Common myeloid progenitor, CD34-positive (primary cell): ENCODE measurements around the gene DNAH17.

Experiments used
- CTCF ChIA-PET: fragments of 350-600 bp; sonication (Branson Sonifier 250); formaldehyde crosslinking; loops from one replicate; lab custom pipeline; 2021; ENCODE audit warnings: antibody characterized with exemption; lab: Charles Lee
- POLR2A ChIA-PET: fragments of 350-600 bp; sonication (Branson Sonifier 250); formaldehyde crosslinking; loops from one replicate; lab custom pipeline; 2021; ENCODE audit warnings: antibody characterized with exemption; lab: Charles Lee
- DNase-seq, 3 donors: peaks; one replicate each; pipeline versions ENCODE4 v3.0.0 to v3.0.0-alpha.2; 2013
- H3K27ac ChIP-seq, 2 experiments: 1 replicate in 1 of 2; 2 replicates in 1 of 2; pipeline ENCODE4 v1.7.0; 2013; ENCODE audit warnings: inconsistent platforms in 2 of 2, low read length in 2 of 2, mild to moderate bottlenecking in 2 of 2, low read depth in 1 of 2, moderate library complexity in 1 of 2; ENCODE audit not compliant: severe bottlenecking in 2 of 2, insufficient read depth in 1 of 2, poor library complexity in 1 of 2
- H3K27me3 ChIP-seq, 5 experiments: replicated peaks in 2 of 5; 1 replicate in 3 of 5; 2 replicates in 2 of 5; pipeline versions ENCODE4 v1.6.1 to v1.7.0; 2013; ENCODE audit warnings: low read length in 4 of 5, mild to moderate bottlenecking in 2 of 5, moderate library complexity in 2 of 5, inconsistent platforms in 1 of 5; ENCODE audit not compliant: insufficient read depth in 5 of 5, control insufficient read depth in 4 of 5
- H3K36me3 ChIP-seq, 4 experiments: 1 replicate in 2 of 4; 2 replicates in 2 of 4; pipeline versions ENCODE4 v1.6.1 to v1.7.0; 2013; ENCODE audit warnings: low read length in 3 of 4, control low read depth in 1 of 4, mild to moderate bottlenecking in 1 of 4; ENCODE audit not compliant: control insufficient read depth in 4 of 4, insufficient read depth in 4 of 4
- H3K4me1 ChIP-seq, 4 experiments: 1 replicate in 3 of 4; 2 replicates in 1 of 4; pipeline versions ENCODE4 v1.6.1 to v1.7.1; 2013; ENCODE audit warnings: low read length in 3 of 4, mild to moderate bottlenecking in 3 of 4, control low read depth in 1 of 4, inconsistent platforms in 1 of 4, moderate library complexity in 1 of 4; ENCODE audit not compliant: control insufficient read depth in 4 of 4, insufficient read depth in 4 of 4; ENCODE audit errors: control extremely low read depth in 1 of 4
- H3K4me3 ChIP-seq, 7 experiments: 1 replicate in 4 of 7; 2 replicates in 3 of 7; pipeline versions ENCODE4 v1.5.1 to v1.7.0; 2013; ENCODE audit warnings: mild to moderate bottlenecking in 7 of 7, low read length in 6 of 7, moderate library complexity in 6 of 7, inconsistent platforms in 2 of 7, low read depth in 2 of 7, control low read depth in 1 of 7; ENCODE audit not compliant: insufficient read depth in 4 of 7, control insufficient read depth in 1 of 7; ENCODE audit errors: extremely low read depth in 1 of 7
- H3K9me3 ChIP-seq, 5 experiments: 1 replicate in 4 of 5; 2 replicates in 1 of 5; pipeline versions ENCODE4 v1.6.1 to v1.7.1; 2013; ENCODE audit warnings: low read length in 4 of 5, mild to moderate bottlenecking in 2 of 5, inconsistent platforms in 1 of 5, low read depth in 1 of 5, moderate library complexity in 1 of 5; ENCODE audit not compliant: control insufficient read depth in 4 of 5, insufficient read depth in 2 of 5; ENCODE audit errors: control extremely low read depth in 1 of 5
- WGBS: methylation state at CpG from one replicate; pipeline ENCODE4 v1.1.5; 2013; ENCODE audit not compliant: insufficient coverage; 5-methylcytosine and 5-hydroxymethylcytosine counted together

Gene DNAH17

GRCh38 chr17:78620099-78620498 is 42.9 kb upstream of the DNAH17 start:
- Histone ChIP-seq H3K4me1 (no peaks in the 10 kb centered on the region), H3K4me3 (no peak overlapping the region), H3K36me3 (no peaks in the 10 kb centered on the region), H3K27ac (no peak overlapping the region), H3K27me3 (no peaks in the 10 kb centered on the region), H3K9me3 (peaks cover 0 to 14% (median 0%) of the 10 kb centered on the region in 5 experiments)
- 100% methylated on average over 4 of the region's 5 CpGs for WGBS
- POLR2A ChIA-PET, result no interaction called here
- CTCF ChIA-PET, result no interaction called here
- peak in 1 of 3 donors; percentile 9 for DNase-seq

DNA sequence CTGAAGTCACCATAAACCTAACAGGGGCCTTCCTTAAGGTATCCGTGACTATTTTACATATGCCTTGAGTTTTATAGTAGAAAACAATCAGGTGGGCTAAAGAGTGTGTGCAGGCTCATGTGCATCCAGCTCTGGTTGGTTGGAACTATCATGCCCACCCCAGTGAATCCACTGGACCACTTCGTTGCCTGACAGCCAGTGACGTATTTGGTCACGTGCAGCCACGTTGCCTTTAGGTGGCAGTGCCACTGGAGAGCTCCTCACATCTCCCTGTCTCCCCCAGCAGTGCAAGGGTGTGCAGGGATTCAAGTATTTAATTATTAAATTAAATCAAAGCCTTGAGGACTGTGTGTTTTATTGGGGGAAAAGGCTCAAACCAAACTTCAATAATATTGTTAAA is 42.1 kb upstream of the DNAH17 start:
- Histone ChIP-seq H3K4me3 (no peak overlapping the region), H3K4me1 (no peaks in the 10 kb centered on the region), H3K27me3 (no peaks in the 10 kb centered on the region), H3K27ac (no peak overlapping the region), H3K36me3 (no peaks in the 10 kb centered on the region), H3K9me3 (peaks cover 0 to 14% (median 0%) of the 10 kb centered on the region in 5 experiments)
- WGBS, result 91% methylated on average over 5 of the region's 5 CpGs
- DNase-seq, result no peak
- ChIA-PET CTCF (interaction anchor here (0.8 to 0.9 kb wide), 2 partner anchors 9 to 13 kb away, joined by 3 read pairs; no protein-coding TSS in a partner anchor), POLR2A (no interaction called here)

DNA sequence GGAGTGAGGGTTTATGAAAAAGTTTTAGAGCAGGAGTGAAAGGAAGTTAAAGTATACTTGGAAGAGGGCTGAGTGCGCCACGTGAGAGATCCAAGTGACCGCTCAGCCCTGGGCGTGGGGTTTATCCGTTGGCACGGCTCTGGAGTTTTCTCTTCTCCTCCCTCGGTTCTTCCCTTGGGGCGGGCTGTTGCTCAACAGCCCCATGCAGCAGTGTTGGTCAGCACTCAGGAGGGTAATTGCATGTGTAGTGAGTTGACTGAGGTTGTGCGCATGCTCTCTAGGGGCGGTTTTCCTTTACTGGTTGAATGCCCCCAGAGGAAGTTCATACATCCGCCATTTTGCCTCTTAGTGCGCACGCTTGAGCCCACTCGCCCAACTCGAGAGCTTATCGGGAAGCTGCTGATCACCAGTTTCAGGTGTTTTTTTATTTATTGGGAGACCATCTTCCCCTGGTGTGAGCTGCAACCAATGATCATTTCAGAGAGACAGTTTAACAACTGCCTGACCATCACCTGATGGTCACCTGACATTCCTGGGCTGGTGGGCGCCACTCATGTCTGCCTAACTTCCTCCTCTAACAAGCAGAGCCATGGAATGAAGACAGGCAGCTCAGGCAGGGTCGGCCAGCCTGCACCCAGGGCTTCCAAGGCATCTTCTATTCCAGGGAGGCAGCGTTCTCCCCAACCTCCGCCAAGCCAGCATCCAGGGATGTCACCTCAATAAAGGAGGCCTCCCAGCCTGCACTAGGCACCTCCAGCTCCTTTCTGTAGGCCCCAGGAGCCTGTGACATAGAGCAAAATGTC is 41.3 kb upstream of the DNAH17 start:
- Histone ChIP-seq H3K36me3 (no peaks in the 10 kb centered on the region), H3K9me3 (peaks cover 0 to 14% (median 0%) of the 10 kb centered on the region in 5 experiments), H3K4me1 (peaks cover 0 to 4% (median 0%) of the 10 kb centered on the region in 4 experiments), H3K27ac (no peak overlapping the region), H3K4me3 (no peak overlapping the region), H3K27me3 (no peaks in the 10 kb centered on the region)
- DNase-seq, result no peak
- ChIA-PET CTCF (interaction anchor here (0.8 to 0.9 kb wide), 2 partner anchors 8 to 12 kb away, joined by 3 read pairs; no protein-coding TSS in a partner anchor), POLR2A (no interaction called here)
- 97% methylated on average over 16 of the region's 20 CpGs for WGBS

GRCh38 chr17:78617511-78618061 is 40.4 kb upstream of the DNAH17 start:
- Histone ChIP-seq H3K27me3 (no peaks in the 10 kb centered on the region), H3K4me1 (peaks cover 0 to 4% (median 0%) of the 10 kb centered on the region in 4 experiments), H3K27ac (no peak overlapping the region), H3K36me3 (no peaks in the 10 kb centered on the region), H3K4me3 (no peak overlapping the region), H3K9me3 (peaks cover 0 to 14% (median 0%) of the 10 kb centered on the region in 5 experiments)
- POLR2A ChIA-PET, result no interaction called here
- 92% methylated on average over 7 of the region's 8 CpGs for WGBS
- peak in 1 of 3 donors; percentile 4 for DNase-seq
- CTCF ChIA-PET, result interaction anchor here (0.9 kb wide), 1 partner anchor 14 kb away, joined by 3 read pairs; no protein-coding TSS in a partner anchor

DNA sequence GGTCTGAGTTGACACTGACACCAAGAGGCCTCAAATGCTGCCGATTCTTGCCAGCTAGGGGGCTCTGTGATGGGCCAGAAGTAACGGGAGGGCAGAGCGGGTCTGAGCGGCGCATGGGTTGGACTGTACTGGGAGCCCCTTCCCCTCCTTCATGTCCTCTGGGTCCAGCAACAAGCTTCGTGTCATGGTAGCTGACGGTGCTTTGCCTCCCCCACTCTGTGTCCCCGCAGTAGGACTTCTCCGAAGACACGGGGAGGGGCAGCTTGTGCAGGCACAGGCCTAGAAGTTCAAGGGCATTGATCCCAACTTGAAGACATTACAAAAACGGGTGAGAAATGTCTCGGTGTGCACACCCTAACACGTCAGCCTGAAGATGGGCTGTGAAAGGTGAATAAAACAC is 39.8 kb upstream of the DNAH17 start:
- Histone ChIP-seq H3K36me3 (no peaks in the 10 kb centered on the region), H3K9me3 (peaks cover 0 to 14% (median 0%) of the 10 kb centered on the region in 5 experiments), H3K27me3 (no peaks in the 10 kb centered on the region), H3K4me3 (no peak overlapping the region), H3K27ac (no peak overlapping the region), H3K4me1 (peaks cover 0 to 4% (median 0%) of the 10 kb centered on the region in 4 experiments)
- WGBS, result 97% methylated on average over 13 of the region's 13 CpGs
- DNase-seq, result no peak
- POLR2A ChIA-PET, result no interaction called here
- CTCF ChIA-PET, result interaction anchor here (0.9 kb wide), 1 partner anchor 14 kb away, joined by 3 read pairs; no protein-coding TSS in a partner anchor

DNA sequence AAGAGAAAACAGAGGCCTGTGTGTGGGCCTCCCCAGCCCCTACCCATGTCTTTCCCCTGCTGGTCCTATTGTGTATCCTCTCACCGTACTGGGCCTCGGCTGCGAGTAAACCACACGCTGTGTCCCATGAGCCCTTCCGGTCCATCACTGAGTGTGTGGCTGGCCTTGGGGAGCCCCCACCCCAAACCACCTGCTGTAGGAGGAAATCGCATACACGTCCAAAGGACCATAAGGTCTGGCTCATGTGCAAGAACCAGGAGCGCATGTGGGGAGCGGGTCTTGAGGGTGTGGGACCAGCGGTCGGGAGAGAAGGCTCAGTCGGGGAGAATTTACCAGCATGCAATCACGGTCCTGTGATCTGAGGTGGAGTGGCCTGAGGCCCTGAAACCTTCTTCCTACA is 38.4 kb upstream of the DNAH17 start:
- ChIA-PET POLR2A (no interaction called here), CTCF (no interaction called here)
- WGBS, result 89% methylated on average over 10 of the region's 13 CpGs
- Histone ChIP-seq H3K36me3 (no peaks in the 10 kb centered on the region), H3K4me3 (no peak overlapping the region), H3K27me3 (peaks cover 0 to 2% (median 0%) of the 10 kb centered on the region in 5 experiments), H3K4me1 (peaks cover 0 to 4% (median 0%) of the 10 kb centered on the region in 4 experiments), H3K27ac (no peak overlapping the region), H3K9me3 (peaks cover 0 to 14% (median 0%) of the 10 kb centered on the region in 5 experiments)
- no peak for DNase-seq

GRCh38 chr17:78613416-78613815 is 36.2 kb upstream of the DNAH17 start:
- CTCF ChIA-PET, result no interaction called here
- Histone ChIP-seq H3K36me3 (no peaks in the 10 kb centered on the region), H3K4me3 (no peak overlapping the region), H3K27me3 (peaks cover 0 to 2% (median 0%) of the 10 kb centered on the region in 5 experiments), H3K27ac (no peak overlapping the region), H3K9me3 (peaks cover 0 to 6% (median 0%) of the 10 kb centered on the region in 5 experiments), H3K4me1 (peaks cover 0 to 4% (median 0%) of the 10 kb centered on the region in 4 experiments)
- POLR2A ChIA-PET, result no interaction called here
- WGBS, result 88% methylated on average over 9 of the region's 11 CpGs
- DNase-seq, result peak in 1 of 3 donors; percentile 26
